IMR-90 (cell line): ENCODE results near the gene TELO2.

Experiments
- CEBPB ChIP-seq: IDR thresholded peaks from 2 replicates; pipeline ENCODE4 v1.6.1; 2012; ENCODE audit warnings: low read depth, low read length, improper control_type of control experiment
- CHD1 ChIP-seq: IDR thresholded peaks from 2 replicates; pipeline ENCODE4 v1.6.1; 2012; ENCODE audit warnings: low read depth, low read length, improper control_type of control experiment
- CTCF ChIP-seq: conservative IDR thresholded peaks from 2 replicates; pipeline ENCODE4 v1.5.1; 2012; ENCODE audit warnings: mild to moderate bottlenecking, low read depth, low read length, improper control_type of control experiment
- FOS ChIP-seq: fragments of 150-350 bp; IDR thresholded peaks from 2 replicates; pipeline ENCODE4 v1.6.1; 2016; ENCODE audit warnings: low read depth, low read length
- MXI1 ChIP-seq: IDR thresholded peaks from 2 replicates; pipeline ENCODE4 v1.6.1; 2012; ENCODE audit warnings: low read depth, mild to moderate bottlenecking, low read length, moderate library complexity, borderline replicate concordance
- NFE2L2 ChIP-seq: fragments of 150-350 bp; IDR thresholded peaks from 2 replicates; pipeline ENCODE4 v1.6.1; 2016; ENCODE audit warnings: low read depth, mild to moderate bottlenecking, low read length
- POLR2A ChIP-seq: IDR thresholded peaks from 2 replicates; pipeline ENCODE4 v1.6.1; 2012; ENCODE audit warnings: mild to moderate bottlenecking, low read depth, low read length
- RAD21 ChIP-seq: IDR thresholded peaks from 2 replicates; pipeline ENCODE4 v1.6.1; 2012; ENCODE audit warnings: low read length, improper control_type of control experiment
- SMC3 ChIP-seq: fragments of 150-350 bp; IDR thresholded peaks from 2 replicates; pipeline ENCODE4 v1.6.1; 2016; ENCODE audit warnings: low read depth, mild to moderate bottlenecking, antibody characterized with exemption, low read length, moderate library complexity
- USF2 ChIP-seq: fragments of 150-350 bp; IDR thresholded peaks from 2 replicates; pipeline ENCODE4 v1.6.1; 2017; ENCODE audit warnings: mild to moderate bottlenecking, antibody characterized with exemption, low read length, low read depth

GRCh38 chr16:1450218-1450617, 42.9 kb upstream of the TELO2 start:
- no peak for TF ChIP-seq CTCF
- TF ChIP-seq POLR2A: no peak
- no peak for TF ChIP-seq USF2
- no peak for TF ChIP-seq FOS
- no peak for TF ChIP-seq CEBPB
- no peak for TF ChIP-seq RAD21
- no peak for TF ChIP-seq SMC3
- no peak for TF ChIP-seq MXI1
- TF ChIP-seq CHD1: no peak
- TF ChIP-seq NFE2L2: no peak
